ENCODE results near the gene NUP210L. TPM values are rescaled to one million over a fixed set of nuclear protein-coding genes. Genes with fewer than 3 reads are reported as not detected.
"Not testable (repeated sequence)": the region's sequence is repeated elsewhere in the genome, so short reads cannot be mapped to it uniquely, and the experiment has no call there.

NUP210L gene
- total and polyA plus RNA-seq, 5 donors from 2014 or later, result 0.02 to 0.17 (median 0.10) TPM; not detected in 2

DNA sequence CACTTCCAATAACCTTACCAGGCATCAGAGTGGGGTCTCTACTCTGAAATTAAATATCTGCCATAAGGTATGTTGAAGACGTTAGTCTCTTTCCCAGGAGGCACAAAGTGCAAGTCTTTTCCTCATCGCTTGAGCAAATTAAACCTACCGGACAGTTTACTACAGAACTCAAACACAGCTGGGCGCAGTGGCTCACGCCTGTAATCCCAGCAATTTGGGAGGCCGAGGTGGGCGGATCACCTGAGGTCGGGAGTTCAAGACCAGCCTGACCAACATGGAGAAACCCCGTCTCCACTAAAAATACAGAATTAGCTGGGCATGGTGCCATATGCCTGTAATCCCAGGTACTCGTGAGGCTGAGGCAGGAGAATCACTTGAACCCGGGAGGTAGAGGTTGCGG, 175.8 kb downstream of the NUP210L start:
- Histone ChIP-seq H3K4me1 (ENCODE audit: control insufficient read depth, insufficient read depth, low read length, poor library complexity, severe bottlenecking) (peaks cover 27% of the 10 kb centered on the region), H3K36me3 (ENCODE audit: control insufficient read depth, insufficient read depth, low read length) (peaks cover 15% of the 10 kb centered on the region)
- H3K27me3 Mint-ChIP-seq; H3K27ac ChIP-seq (ENCODE audit: insufficient read depth, low read length, poor library complexity, severe bottlenecking); H3K9me3 ChIP-seq (ENCODE audit: control insufficient read depth in 2 of 2, low read length in 2 of 2); H3K9me3 Mint-ChIP-seq; H3K27me3 ChIP-seq (ENCODE audit: control insufficient read depth, insufficient read depth, low read length); H3K4me3 ChIP-seq (ENCODE audit: low read depth, low read length); ATAC-seq (ENCODE audit: low read depth in 2 of 2); DNase-seq: not testable (repeated sequence)
- Mint-ChIP-seq H3K4me3 (peak overlapping the region in 3 of 4 donors; percentile 97), H3K36me3 (peaks cover 13% of the 10 kb centered on the region), H3K4me1 (peaks cover 4 to 32% (median 25%) of the 10 kb centered on the region in 4 donors), H3K27ac (peak overlapping the region in 2 of 3 donors; percentile 73 to 97)

DNA sequence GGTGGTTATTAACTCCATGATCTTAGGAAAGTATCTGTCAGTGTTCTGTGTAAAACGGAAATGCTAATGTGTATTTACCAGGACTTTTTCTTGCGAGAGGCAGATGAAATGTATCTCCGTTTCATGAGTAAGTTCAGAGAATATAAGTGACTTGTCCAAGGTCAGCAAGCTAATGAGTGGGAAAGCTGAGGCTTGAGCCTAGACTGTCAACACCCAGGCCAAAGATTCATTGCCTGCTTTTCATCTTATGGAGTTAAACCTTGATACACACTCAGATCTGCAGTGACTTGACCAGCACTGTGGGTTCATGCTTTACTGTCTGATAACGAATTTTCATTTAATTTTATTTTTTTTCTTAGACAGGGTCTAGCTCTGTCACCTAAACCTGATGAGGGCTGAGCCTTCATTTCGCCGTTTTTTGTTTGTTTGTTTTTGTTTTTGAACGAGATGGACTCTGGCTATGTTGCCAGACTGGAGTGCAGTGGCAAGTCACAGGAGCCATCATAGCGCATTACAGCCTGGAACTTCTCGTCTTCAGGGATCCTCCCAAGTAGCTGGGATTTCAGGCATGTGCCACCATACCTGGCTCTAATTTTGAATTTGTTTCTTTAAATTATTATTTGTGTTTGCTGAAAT, 176.5 kb downstream of the NUP210L start:
- Histone ChIP-seq H3K9me3 (ENCODE audit: control insufficient read depth in 2 of 2, low read length in 2 of 2) (no peaks in the 10 kb centered on the region), H3K4me3 (ENCODE audit: low read depth, low read length) (peak overlapping the region; percentile 96)

DNA sequence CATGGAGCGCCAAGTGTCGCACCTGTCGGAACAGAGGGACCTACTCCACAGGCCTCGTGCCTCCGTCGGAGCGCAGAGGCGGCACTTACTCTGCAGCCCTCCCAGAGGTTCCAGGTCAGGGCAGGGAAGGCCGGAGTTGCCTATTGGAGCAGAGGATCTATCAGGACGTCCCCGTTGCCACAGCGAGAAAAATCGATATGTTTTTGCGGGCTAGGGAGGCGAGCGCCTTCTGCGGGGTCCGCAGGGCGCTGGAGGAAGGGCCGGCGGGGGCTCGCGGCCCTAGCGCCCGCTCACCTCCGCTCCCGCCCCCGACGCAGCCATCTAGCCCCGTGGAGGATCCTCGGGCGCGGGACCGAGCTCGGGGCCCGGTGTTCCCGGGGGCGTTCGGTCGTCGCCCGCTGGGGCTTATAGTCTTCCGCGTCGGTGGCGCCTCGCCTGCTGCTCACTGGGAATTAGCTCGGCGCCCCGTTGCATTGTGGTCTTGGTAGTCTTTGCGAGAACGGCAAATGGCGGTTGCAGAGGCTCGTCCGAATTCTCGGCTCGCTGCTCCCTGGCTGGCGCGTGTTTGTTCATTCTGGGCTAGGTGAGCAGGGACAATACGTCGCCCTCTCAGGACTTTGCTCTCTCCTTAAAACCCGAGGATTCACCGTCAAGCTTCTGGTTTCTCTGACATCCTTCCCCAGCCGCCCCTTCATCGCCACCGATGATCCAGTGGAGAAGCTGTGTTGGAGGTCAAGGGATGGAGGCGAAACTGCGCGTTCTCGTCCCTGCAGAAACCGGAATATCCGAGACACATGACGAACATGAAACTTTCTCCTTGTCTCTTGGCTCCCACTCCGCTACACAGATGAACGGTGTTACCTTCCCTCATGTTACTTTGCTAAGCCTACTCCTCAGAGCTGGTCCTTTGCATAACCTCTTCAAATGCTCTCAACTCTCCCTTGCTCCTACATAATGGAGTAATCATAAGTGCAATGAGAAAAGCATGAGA, 177.3 kb downstream of the NUP210L start, which contains the start of gene JTB:
Gene JTB, minus strand, starts transcription at position 425 of the 991 bp plus-strand sequence. Its CDS starts 422 bp downstream, at position 3.
- Histone ChIP-seq H3K36me3 (ENCODE audit: control insufficient read depth, insufficient read depth, low read length) (peaks cover 25% of the 10 kb centered on the region), H3K27me3 (ENCODE audit: control insufficient read depth, insufficient read depth, low read length) (no peaks in the 10 kb centered on the region), H3K4me1 (ENCODE audit: control insufficient read depth, insufficient read depth, low read length, poor library complexity, severe bottlenecking) (peaks cover 27% of the 10 kb centered on the region), H3K27ac (ENCODE audit: insufficient read depth, low read length, poor library complexity, severe bottlenecking) (peak within 1 kb of the TSS; percentile 81), H3K4me3 (ENCODE audit: low read depth, low read length) (peak within 1 kb of the TSS; percentile 96), H3K9me3 (ENCODE audit: control insufficient read depth in 2 of 2, low read length in 2 of 2) (no peaks in the 10 kb centered on the region)
- Mint-ChIP-seq H3K4me1 (peaks cover 4 to 37% (median 25%) of the 10 kb centered on the region in 4 donors), H3K36me3 (peaks cover 23% of the 10 kb centered on the region), H3K27ac (peak within 1 kb of the TSS; percentile 94 to 98 (median 97)), H3K4me3 (peak within 1 kb of the TSS; percentile 97), H3K27me3 (no peaks in the 10 kb centered on the region), H3K9me3 (no peaks in the 10 kb centered on the region)
- ATAC-seq (ENCODE audit: low read depth in 2 of 2) (peak; percentile 94 to 97), DNase-seq (peak; percentile 80 to 87 (median 83))

More for the DNA sequence above, 176.5 kb downstream of the NUP210L start:
- no peaks in the 10 kb centered on the region for H3K9me3 Mint-ChIP-seq
- H3K27ac Mint-ChIP-seq, result peak overlapping the region; percentile 93 to 98 (median 97)
- H3K27me3 Mint-ChIP-seq, result no peaks in the 10 kb centered on the region
- Histone ChIP-seq H3K27ac (ENCODE audit: insufficient read depth, low read length, poor library complexity, severe bottlenecking) (peak overlapping the region; percentile 81), H3K4me1 (ENCODE audit: control insufficient read depth, insufficient read depth, low read length, poor library complexity, severe bottlenecking) (peaks cover 27% of the 10 kb centered on the region), H3K27me3 (ENCODE audit: control insufficient read depth, insufficient read depth, low read length) (no peaks in the 10 kb centered on the region), H3K36me3 (ENCODE audit: control insufficient read depth, insufficient read depth, low read length) (peaks cover 22% of the 10 kb centered on the region)
- DNase-seq (no peak), ATAC-seq (ENCODE audit: low read depth in 2 of 2) (no peak)
- H3K4me3 Mint-ChIP-seq, result peak overlapping the region; percentile 97
- H3K36me3 Mint-ChIP-seq, result peaks cover 18% of the 10 kb centered on the region
- H3K4me1 Mint-ChIP-seq, result peaks cover 4 to 37% (median 25%) of the 10 kb centered on the region in 4 donors

DNA sequence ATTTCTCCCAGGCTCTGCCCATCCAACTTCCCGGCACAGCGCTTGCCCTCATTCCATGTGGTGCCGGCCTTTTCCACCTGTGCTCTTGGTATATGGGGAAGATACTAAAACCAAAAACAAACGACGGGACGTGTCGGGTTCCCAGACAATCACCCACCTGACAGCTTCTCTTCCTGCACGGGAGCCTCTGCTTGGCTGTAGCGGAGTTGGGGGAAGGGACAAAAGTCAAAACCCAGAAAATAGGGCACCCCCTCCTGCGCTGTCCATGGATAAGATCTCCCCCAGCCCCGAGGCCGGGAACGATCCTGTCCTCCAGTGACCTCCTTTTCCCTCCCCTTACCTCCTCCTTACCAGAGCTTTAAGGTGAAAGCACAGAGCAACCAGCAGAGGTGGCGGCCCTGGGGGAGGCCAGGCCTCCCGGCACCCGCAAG, 178.0 kb downstream of the NUP210L start:
- no peak for DNase-seq
- Mint-ChIP-seq H3K36me3 (peaks cover 25% of the 10 kb centered on the region), H3K27ac (peak overlapping the region; percentile 94 to 98 (median 97)), H3K27me3 (no peaks in the 10 kb centered on the region), H3K4me3 (peak overlapping the region; percentile 97), H3K9me3 (no peaks in the 10 kb centered on the region), H3K4me1 (peaks cover 4 to 42% (median 29%) of the 10 kb centered on the region in 4 donors)
- no peak for ATAC-seq (ENCODE audit: low read depth in 2 of 2)
- peak overlapping the region; percentile 81 for H3K27ac ChIP-seq (ENCODE audit: insufficient read depth, low read length, poor library complexity, severe bottlenecking)
- H3K36me3 ChIP-seq (ENCODE audit: control insufficient read depth, insufficient read depth, low read length), result peaks cover 25% of the 10 kb centered on the region
- H3K27me3 ChIP-seq (ENCODE audit: control insufficient read depth, insufficient read depth, low read length), result no peaks in the 10 kb centered on the region
- H3K4me1 ChIP-seq (ENCODE audit: control insufficient read depth, insufficient read depth, low read length, poor library complexity, severe bottlenecking), result peaks cover 27% of the 10 kb centered on the region
- peak overlapping the region; percentile 74 for H3K4me3 ChIP-seq (ENCODE audit: low read depth, low read length)
- no peaks in the 10 kb centered on the region for H3K9me3 ChIP-seq (ENCODE audit: control insufficient read depth in 2 of 2, low read length in 2 of 2)

DNA sequence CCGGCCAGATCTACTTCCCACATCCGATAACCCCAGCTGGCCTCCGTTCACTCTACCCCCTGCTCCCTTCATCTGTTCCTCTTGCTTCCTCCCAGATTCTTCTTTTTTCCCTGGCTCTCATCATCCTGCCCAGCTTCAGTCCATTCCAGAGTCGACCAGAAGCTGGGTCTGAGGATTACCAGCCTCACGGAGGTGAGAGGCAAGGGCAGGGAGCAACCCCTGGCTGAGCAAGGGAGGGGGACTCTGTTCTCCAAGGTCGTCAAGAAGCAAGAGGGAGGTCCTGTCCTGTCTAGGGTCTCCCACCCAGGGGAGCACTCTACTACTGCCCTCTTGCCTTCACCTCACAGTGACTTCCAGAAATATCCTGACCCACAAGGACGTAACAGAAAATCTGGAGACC, 181.3 kb downstream of the NUP210L start:
- Mint-ChIP-seq H3K36me3 (peaks cover 25% of the 10 kb centered on the region), H3K4me3 (peak overlapping the region in 1 of 4 donors; percentile 72), H3K9me3 (no peaks in the 10 kb centered on the region), H3K27me3 (no peaks in the 10 kb centered on the region), H3K27ac (peak overlapping the region in 1 of 3 donors; percentile 65), H3K4me1 (peaks cover 4 to 42% (median 29%) of the 10 kb centered on the region in 4 donors)
- H3K9me3 ChIP-seq (ENCODE audit: control insufficient read depth in 2 of 2, low read length in 2 of 2), result no peaks in the 10 kb centered on the region
- ATAC-seq (ENCODE audit: low read depth in 2 of 2) (no peak), DNase-seq (no peak)
- H3K27ac ChIP-seq (ENCODE audit: insufficient read depth, low read length, poor library complexity, severe bottlenecking), result no peak overlapping the region
- H3K4me1 ChIP-seq (ENCODE audit: control insufficient read depth, insufficient read depth, low read length, poor library complexity, severe bottlenecking), result peaks cover 24% of the 10 kb centered on the region
- H3K4me3 ChIP-seq (ENCODE audit: low read depth, low read length), result no peak overlapping the region
- H3K36me3 ChIP-seq (ENCODE audit: control insufficient read depth, insufficient read depth, low read length), result peaks cover 25% of the 10 kb centered on the region
- no peaks in the 10 kb centered on the region for H3K27me3 ChIP-seq (ENCODE audit: control insufficient read depth, insufficient read depth, low read length)

DNA sequence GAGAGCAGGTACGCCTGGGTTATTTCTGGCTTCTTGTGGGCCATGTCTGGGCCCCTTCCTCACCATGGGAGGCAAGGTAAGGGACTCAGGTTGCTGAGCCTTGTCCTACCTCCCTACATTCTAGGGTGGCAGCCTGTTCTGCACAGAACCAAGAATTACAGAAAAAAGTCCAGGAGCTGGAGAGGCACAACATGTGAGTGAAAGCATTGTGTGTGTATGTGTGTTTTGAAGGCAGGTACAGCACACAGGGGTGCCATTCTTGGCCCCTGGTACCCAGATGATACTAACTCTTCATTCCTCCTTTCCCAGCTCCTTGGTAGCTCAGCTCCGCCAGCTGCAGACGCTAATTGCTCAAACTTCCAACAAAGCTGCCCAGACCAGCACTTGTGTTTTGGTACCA, 181.8 kb downstream of the NUP210L start:
- Histone ChIP-seq H3K27ac (ENCODE audit: insufficient read depth, low read length, poor library complexity, severe bottlenecking) (no peak overlapping the region), H3K4me3 (ENCODE audit: low read depth, low read length) (no peak overlapping the region), H3K36me3 (ENCODE audit: control insufficient read depth, insufficient read depth, low read length) (peaks cover 25% of the 10 kb centered on the region), H3K27me3 (ENCODE audit: control insufficient read depth, insufficient read depth, low read length) (no peaks in the 10 kb centered on the region), H3K4me1 (ENCODE audit: control insufficient read depth, insufficient read depth, low read length, poor library complexity, severe bottlenecking) (peaks cover 22% of the 10 kb centered on the region), H3K9me3 (ENCODE audit: control insufficient read depth in 2 of 2, low read length in 2 of 2) (no peaks in the 10 kb centered on the region)
- no peaks in the 10 kb centered on the region for H3K9me3 Mint-ChIP-seq
- peaks cover 25% of the 10 kb centered on the region for H3K36me3 Mint-ChIP-seq
- peak overlapping the region in 1 of 3 donors; percentile 65 for H3K27ac Mint-ChIP-seq
- no peak for DNase-seq
- no peaks in the 10 kb centered on the region for H3K27me3 Mint-ChIP-seq
- peak overlapping the region in 2 of 4 donors; percentile 13 to 72 for H3K4me3 Mint-ChIP-seq
- peaks cover 4 to 38% (median 26%) of the 10 kb centered on the region in 4 donors for H3K4me1 Mint-ChIP-seq
- no peak for ATAC-seq (ENCODE audit: low read depth in 2 of 2)

DNA sequence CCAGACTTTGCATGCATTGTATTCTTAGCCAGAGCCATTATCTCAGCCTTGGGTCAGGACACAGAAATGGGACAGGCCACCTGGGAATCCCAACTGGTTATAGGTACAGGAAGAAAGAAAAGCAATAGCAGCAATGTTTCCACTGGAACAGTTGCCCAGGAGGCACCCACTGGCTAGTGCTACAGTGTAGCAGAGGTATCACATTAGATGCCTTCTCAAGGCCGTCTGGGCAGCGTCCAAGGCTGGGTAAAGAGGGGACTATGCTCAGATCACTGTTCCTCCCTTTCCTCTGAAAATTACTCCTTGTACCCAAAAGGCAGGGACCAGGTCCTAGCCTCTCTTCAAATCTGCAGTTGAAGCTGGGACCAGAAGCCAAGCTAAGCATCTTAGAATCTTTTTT, 184.5 kb downstream of the NUP210L start:
- Mint-ChIP-seq H3K9me3 (peaks cover 0 to 1% (median 0%) of the 10 kb centered on the region in 7 donors), H3K4me3 (peak overlapping the region in 1 of 4 donors; percentile 27), H3K36me3 (peaks cover 19% of the 10 kb centered on the region), H3K4me1 (peaks cover 15 to 43% (median 27%) of the 10 kb centered on the region in 4 donors), H3K27ac (peak overlapping the region in 2 of 3 donors; percentile 31 to 77), H3K27me3 (no peaks in the 10 kb centered on the region)
- Histone ChIP-seq H3K36me3 (ENCODE audit: control insufficient read depth, insufficient read depth, low read length) (peaks cover 18% of the 10 kb centered on the region), H3K27ac (ENCODE audit: insufficient read depth, low read length, poor library complexity, severe bottlenecking) (no peak overlapping the region), H3K4me3 (ENCODE audit: low read depth, low read length) (no peak overlapping the region), H3K9me3 (ENCODE audit: control insufficient read depth in 2 of 2, low read length in 2 of 2) (no peaks in the 10 kb centered on the region), H3K27me3 (ENCODE audit: control insufficient read depth, insufficient read depth, low read length) (no peaks in the 10 kb centered on the region), H3K4me1 (ENCODE audit: control insufficient read depth, insufficient read depth, low read length, poor library complexity, severe bottlenecking) (peaks cover 26% of the 10 kb centered on the region)
- ATAC-seq (ENCODE audit: low read depth in 2 of 2), result no peak
- no peak for DNase-seq
